ENCODE measurements around the gene FAM107B. TPM values are rescaled to one million over a fixed set of nuclear protein-coding genes. Genes with fewer than 3 reads are reported as not detected.

Gene FAM107B
- total and polyA plus RNA-seq, 12 donors: 16.0 to 81.7 (median 50.5) TPM

DNA sequence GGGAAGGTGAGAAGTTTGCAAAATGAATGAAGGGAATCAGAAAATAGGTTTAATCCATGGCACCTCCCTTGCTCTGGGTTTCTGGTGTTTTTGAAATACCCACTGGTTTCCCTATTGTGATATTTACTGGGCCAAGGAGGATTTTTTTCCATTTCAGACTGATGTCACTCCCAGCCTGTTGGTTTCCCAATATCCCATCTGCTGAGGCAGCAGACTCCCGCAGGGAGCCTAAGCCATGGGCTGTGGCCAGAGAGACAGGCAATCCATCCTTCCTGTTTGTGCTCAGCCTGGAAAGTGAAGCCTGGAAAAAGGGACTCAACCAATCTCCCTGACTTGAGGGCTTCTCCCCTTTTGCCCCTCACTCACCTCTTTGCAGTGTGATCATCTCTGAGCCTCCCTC lies 22.8 kb downstream of the FAM107B start:
- no peaks in the 10 kb centered on the region for H3K36me3 ChIP-seq (replicated peaks in 1 of 2)
- H3K9me3 ChIP-seq (replicated peaks in 1 of 3): no peaks in the 10 kb centered on the region
- peak overlapping the region in 2 of 5 donors; percentile 64 to 68 for H3K27ac ChIP-seq
- intact Hi-C loops (cut with DNase I): no loop called here
- WGBS, 4 donors: 25 to 51% (median 32%) methylated on average over 1 of the region's 1 CpG
- peak in 6 of 7 donors; percentile 35 to 59 (median 44) for DNase-seq
- no peak overlapping the region for H3K4me3 ChIP-seq
- H3K4me1 ChIP-seq (replicated peaks in 1 of 2): peaks cover 0 to 21% of the 10 kb centered on the region in 2 donors
- TF ChIP-seq POLR2A (IDR thresholded peaks at IDR 0.05) (no peak), CTCF (IDR thresholded peaks at IDR 0.05) (no peak)
- H3K27me3 ChIP-seq: no peaks in the 10 kb centered on the region

GRCh38 chr10:14751014-14751896 lies 23.4 kb downstream of the FAM107B start:
- TF ChIP-seq CTCF (IDR thresholded peaks at IDR 0.05) (no peak), POLR2A (IDR thresholded peaks at IDR 0.05) (no peak)
- WGBS, 4 donors: 74 to 82% (median 78%) methylated on average over 12 to 14 of the region's 14 CpGs
- Histone ChIP-seq H3K27ac (peak overlapping the region in 2 of 5 donors; percentile 64 to 68), H3K9me3 (replicated peaks in 1 of 3) (no peaks in the 10 kb centered on the region), H3K4me1 (replicated peaks in 1 of 2) (peaks cover 0 to 21% of the 10 kb centered on the region in 2 donors), H3K27me3 (no peaks in the 10 kb centered on the region), H3K36me3 (replicated peaks in 1 of 2) (no peaks in the 10 kb centered on the region), H3K4me3 (no peak overlapping the region)
- DNase-seq: peak in 3 of 7 donors; percentile 32 to 40 (median 35)
- intact Hi-C loops (cut with DNase I): no loop called here

DNA sequence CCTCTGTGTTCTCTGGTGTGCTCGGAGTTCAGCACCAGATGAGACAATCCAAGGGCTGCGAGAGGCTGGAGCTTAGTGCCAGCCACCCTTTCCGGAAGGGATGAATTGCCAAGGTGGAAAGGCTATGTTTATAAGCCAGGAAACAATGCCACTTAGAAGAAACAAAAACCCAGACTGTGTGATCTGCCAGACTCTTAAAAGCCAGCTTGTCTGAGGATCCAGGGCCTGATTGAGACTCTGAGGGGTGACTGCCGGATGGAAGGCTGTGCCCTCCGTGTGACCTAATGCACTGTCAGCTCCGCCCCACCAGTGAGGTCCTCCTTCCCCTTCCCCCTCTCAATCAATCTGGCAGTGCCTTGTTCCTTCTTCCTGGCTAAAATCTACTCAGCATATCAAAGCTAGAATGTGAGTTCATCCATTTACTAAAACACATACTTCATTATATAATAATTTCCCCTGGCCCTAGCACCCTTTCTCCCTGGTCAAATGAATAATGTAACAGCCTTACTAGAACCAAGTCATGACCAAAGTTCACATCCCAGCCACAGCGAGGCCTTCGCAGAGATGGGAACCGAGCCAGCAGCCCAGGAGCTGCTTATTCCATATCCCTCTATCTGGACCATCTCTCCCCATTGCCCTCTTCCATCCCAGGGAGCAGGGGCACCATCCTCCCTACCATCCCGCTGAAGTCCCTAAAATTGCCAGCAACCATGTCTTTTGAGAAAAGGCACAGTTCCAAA lies 25.5 kb downstream of the FAM107B start:
- Histone ChIP-seq H3K27ac (peak overlapping the region in 1 of 5 donors; percentile 31), H3K4me3 (no peak overlapping the region), H3K27me3 (no peaks in the 10 kb centered on the region), H3K4me1 (replicated peaks in 1 of 2) (peaks cover 0 to 21% of the 10 kb centered on the region in 2 donors), H3K36me3 (replicated peaks in 1 of 2) (no peaks in the 10 kb centered on the region), H3K9me3 (replicated peaks in 1 of 3) (no peaks in the 10 kb centered on the region)
- WGBS, 4 donors: 62 to 68% (median 64%) methylated on average over 10 of the region's 10 CpGs
- DNase-seq: peak in 4 of 7 donors; percentile 37 to 64 (median 42)
- intact Hi-C loops (cut with DNase I): no loop called here
- TF ChIP-seq POLR2A (IDR thresholded peaks at IDR 0.05) (no peak), CTCF (IDR thresholded peaks at IDR 0.05) (no peak)

DNA sequence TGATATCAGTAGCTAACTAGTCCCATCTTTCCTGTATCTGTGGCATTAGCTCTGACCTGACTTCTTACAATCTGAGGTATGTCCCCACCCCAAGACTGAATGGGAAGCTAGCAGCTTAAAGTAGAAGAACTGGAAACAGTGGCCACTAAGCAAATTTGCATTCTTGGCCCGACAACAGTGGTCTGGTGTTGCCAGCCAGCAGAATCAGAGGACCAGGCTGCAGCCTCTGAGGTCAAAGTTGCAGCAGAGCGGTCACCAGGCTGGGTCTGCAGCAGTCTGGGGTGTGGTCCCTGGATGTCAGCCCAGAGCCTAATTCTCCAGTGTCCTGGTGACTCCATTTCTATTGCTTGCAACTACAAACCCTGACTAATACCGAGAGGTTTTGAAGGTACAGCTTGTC lies 26.3 kb downstream of the FAM107B start:
- peak in 1 of 7 donors; percentile 21 for DNase-seq
- Histone ChIP-seq H3K4me1 (replicated peaks in 1 of 2) (peaks cover 0 to 21% of the 10 kb centered on the region in 2 donors), H3K27ac (no peak overlapping the region), H3K27me3 (no peaks in the 10 kb centered on the region), H3K9me3 (replicated peaks in 1 of 3) (no peaks in the 10 kb centered on the region), H3K36me3 (replicated peaks in 1 of 2) (no peaks in the 10 kb centered on the region), H3K4me3 (no peak overlapping the region)
- intact Hi-C loops (cut with DNase I): no loop called here
- WGBS, 4 donors: 63 to 83% (median 79%) methylated on average over 3 of the region's 3 CpGs
- no peak for TF ChIP-seq CTCF (IDR thresholded peaks at IDR 0.05)
- TF ChIP-seq POLR2A (IDR thresholded peaks at IDR 0.05): no peak

Measured in adrenal gland (tissue), 12 donors.